Osteoblast (primary cell): ENCODE data around the gene MGAT4B. TPM values are rescaled to one million over a fixed set of nuclear protein-coding genes. Genes with fewer than 3 reads are reported as not detected.

Experiments
- DNase-seq: peaks from one replicate; pipeline ENCODE4 v3.0.0; 2011; ENCODE audit warnings: low spot score, mixed read lengths; ENCODE audit not compliant: insufficient read length; ENCODE audit errors: missing footprints
- H2AFZ ChIP-seq: 2 replicates; pipeline ENCODE4 v1.6.0; 2011; ENCODE audit warnings: mild to moderate bottlenecking, low read length
- H3K27ac ChIP-seq: 2 replicates; pipeline ENCODE4 v1.5.1; 2011; ENCODE audit warnings: mild to moderate bottlenecking, low read depth, low read length, moderate library complexity
- H3K27me3 ChIP-seq: 2 replicates; pipeline ENCODE4 v1.6.0; 2012; ENCODE audit warnings: mild to moderate bottlenecking, control low read depth, inconsistent platforms, low read length, moderate library complexity; ENCODE audit not compliant: insufficient read depth
- H3K36me3 ChIP-seq: 2 replicates; pipeline ENCODE4 v1.5.1; 2011; ENCODE audit warnings: mild to moderate bottlenecking, low read length, control low read depth, moderate library complexity; ENCODE audit not compliant: insufficient read depth
- H3K4me1 ChIP-seq: 2 replicates; pipeline ENCODE4 v1.5.1; 2011; ENCODE audit warnings: mild to moderate bottlenecking, low read length, control low read depth, moderate library complexity; ENCODE audit not compliant: insufficient read depth
- H3K4me2 ChIP-seq: 2 replicates; pipeline ENCODE4 v1.6.0; 2011; ENCODE audit warnings: mild to moderate bottlenecking, low read length; ENCODE audit not compliant: insufficient read depth
- H3K4me3 ChIP-seq: fragments of 200-600 bp; sonication (generic); 3 replicates; pipeline ENCODE4 v1.5.1; 2012; ENCODE audit warnings: mild to moderate bottlenecking, low read length, inconsistent platforms; ENCODE audit not compliant: insufficient read depth
- H3K79me2 ChIP-seq: 2 replicates; pipeline ENCODE4 v1.6.0; 2012; ENCODE audit warnings: mild to moderate bottlenecking, low read length, control low read depth, inconsistent platforms; ENCODE audit not compliant: insufficient read depth
- H3K9me3 ChIP-seq: 2 replicates; pipeline ENCODE4 v1.5.1; 2011; ENCODE audit warnings: low read depth, low read length, control low read depth
- H4K20me1 ChIP-seq: 2 replicates; pipeline ENCODE4 v1.6.0; 2012; ENCODE audit warnings: mild to moderate bottlenecking, low read length, control low read depth; ENCODE audit not compliant: insufficient read depth
- CTCF ChIP-seq: IDR thresholded peaks from 2 replicates; pipeline ENCODE4 v1.5.1; 2011; ENCODE audit warnings: mild to moderate bottlenecking, low read depth, low read length, moderate library complexity; ENCODE audit errors: extremely low read depth
- total RNA-seq: library from RNA; depleted of rRNA; stranded (reverse); fragments of >200 nt; gene quantifications from 2 replicates; pipeline ENCODE4 v1.2.3, GENCODE V29; 2012

MGAT4B gene
- total RNA-seq, 1 donor: 95.9 TPM

- Histone ChIP-seq H3K79me2 (peaks cover 27% of the 10 kb centered on the region), H3K36me3 (no peaks in the 10 kb centered on the region), H3K4me3 (peak overlapping the region; percentile 66), H3K4me2 (peak overlapping the region; percentile 82), H3K4me1 (peaks cover 37% of the 10 kb centered on the region), H4K20me1 (peaks cover 12% of the 10 kb centered on the region), H3K27me3 (no peaks in the 10 kb centered on the region), H3K27ac (no peak overlapping the region), H3K9me3 (no peaks in the 10 kb centered on the region), H2AFZ (no peak overlapping the region)
- no peak for TF ChIP-seq CTCF
- peak; percentile 70 for DNase-seq
Measured at GRCh38 chr5:179817470-179817840, 10.8 kb upstream of the MGAT4B start.

DNA sequence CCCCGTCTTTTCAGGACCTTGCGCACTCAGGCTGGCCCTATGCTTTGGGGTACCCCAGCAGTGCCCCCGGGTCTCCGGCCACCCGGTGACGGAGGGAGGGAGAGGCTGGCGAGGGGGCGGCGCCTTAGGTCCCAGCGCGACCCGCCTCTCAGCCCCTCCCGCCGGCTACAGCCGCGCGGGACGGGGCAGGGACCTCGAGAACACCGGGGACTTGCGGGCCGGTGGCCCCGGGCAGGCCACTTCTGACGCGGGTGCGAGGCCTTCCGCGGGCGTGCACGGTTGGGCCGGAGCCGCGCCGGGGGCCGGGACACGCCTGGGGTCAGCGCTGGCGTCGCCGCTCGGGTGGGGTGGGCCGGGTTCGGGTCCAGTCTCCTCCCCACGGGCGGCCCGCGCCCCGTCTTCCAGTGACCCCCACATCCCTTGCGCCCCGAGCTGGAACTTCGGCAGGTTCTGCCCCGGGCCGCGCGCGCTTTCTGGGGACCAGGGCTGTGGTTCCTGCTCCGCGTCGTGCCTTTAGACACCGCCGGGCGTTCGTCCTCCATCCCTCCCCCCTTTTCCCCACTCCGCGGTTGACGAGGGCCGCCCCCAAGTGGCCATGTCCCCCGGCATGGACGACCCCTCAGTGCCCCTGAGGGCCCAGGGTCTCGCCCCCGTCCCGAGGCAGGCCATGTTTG, 10.3 kb upstream of the MGAT4B start:
- H3K4me3 ChIP-seq: peak overlapping the region; percentile 66
- no peak for TF ChIP-seq CTCF
- peak; percentile 82 for DNase-seq

DNA sequence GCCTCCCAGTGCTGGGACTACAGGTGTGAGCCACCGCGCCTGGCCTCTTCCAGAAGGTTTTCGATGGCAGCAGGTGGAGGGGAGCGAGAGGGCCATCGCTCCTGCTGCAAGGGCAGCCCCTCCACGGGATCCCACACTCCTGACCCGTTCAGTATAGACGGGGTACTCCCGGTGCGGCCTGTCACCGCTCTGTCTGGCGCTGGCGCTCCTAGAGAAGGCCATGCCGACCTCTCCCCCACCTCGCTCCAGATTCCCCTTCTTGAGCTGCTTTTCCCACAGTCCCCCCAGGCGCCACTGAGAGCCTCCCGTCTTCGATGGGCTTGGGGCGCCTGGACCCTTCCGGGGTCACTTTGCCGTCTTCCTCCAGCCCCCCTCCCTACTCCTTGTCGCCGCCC, 9.7 kb upstream of the MGAT4B start:
- no peak for DNase-seq
- TF ChIP-seq CTCF: no peak
- Histone ChIP-seq H3K36me3 (no peaks in the 10 kb centered on the region), H3K79me2 (peaks cover 16% of the 10 kb centered on the region), H3K27ac (no peak overlapping the region), H3K27me3 (no peaks in the 10 kb centered on the region), H3K9me3 (no peaks in the 10 kb centered on the region), H3K4me3 (peak overlapping the region; percentile 66), H4K20me1 (peaks cover 2% of the 10 kb centered on the region), H3K4me2 (peak overlapping the region; percentile 82), H3K4me1 (peaks cover 30% of the 10 kb centered on the region), H2AFZ (no peak overlapping the region)

More for the DNA sequence above, 10.3 kb upstream of the MGAT4B start:
- Histone ChIP-seq H3K27me3 (no peaks in the 10 kb centered on the region), H3K4me1 (peaks cover 32% of the 10 kb centered on the region), H3K4me2 (peak overlapping the region; percentile 82), H3K79me2 (peaks cover 21% of the 10 kb centered on the region), H4K20me1 (peaks cover 7% of the 10 kb centered on the region), H3K9me3 (no peaks in the 10 kb centered on the region), H2AFZ (no peak overlapping the region), H3K27ac (no peak overlapping the region), H3K36me3 (no peaks in the 10 kb centered on the region)

- no peak for TF ChIP-seq CTCF
- H3K36me3 ChIP-seq: no peaks in the 10 kb centered on the region
- no peaks in the 10 kb centered on the region for H3K27me3 ChIP-seq
Measured at GRCh38 chr5:179815491-179816249, 9.0 kb upstream of the MGAT4B start.

More at GRCh38 chr5:179815491-179816249, 9.0 kb upstream of the MGAT4B start:
- no peaks in the 10 kb centered on the region for H3K9me3 ChIP-seq
- H2AFZ ChIP-seq: no peak overlapping the region
- no peak overlapping the region for H3K27ac ChIP-seq
- H3K4me1 ChIP-seq: peaks cover 30% of the 10 kb centered on the region
- DNase-seq: peak; percentile 60
- no peak overlapping the region for H3K4me2 ChIP-seq
- no peaks in the 10 kb centered on the region for H4K20me1 ChIP-seq
- peaks cover 9% of the 10 kb centered on the region for H3K79me2 ChIP-seq
- no peak overlapping the region for H3K4me3 ChIP-seq
